Activated naive CD8-positive, alpha-beta T cell treated with anti-CD3 and anti-CD28 coated beads, Interleukin-2, amount 10 ng/mL, durations not matched to agents 7 days and 5 days (primary cell): ENCODE results near the gene CCDC188. TPM values are rescaled to one million over a fixed set of nuclear protein-coding genes. Genes with fewer than 3 reads are reported as not detected.
"Not testable (repeated sequence)": the region's sequence is repeated elsewhere in the genome, so short reads cannot be mapped to it uniquely, and the experiment has no call there.

ENCODE experiments used
- ATAC-seq: fragments of 150-1000 bp; cut with Tn5 transposase; one replicate; pipeline ENCODE4 v1.10.0; 2021; ENCODE audit warnings: low read depth, moderate library complexity
- POLR2A ChIA-PET: fragments of 350-600 bp; sonication (Branson Sonifier 250); formaldehyde crosslinking; loops from one replicate; lab custom pipeline; 2021; ENCODE audit warnings: antibody characterized with exemption; lab: Charles Lee
- DNase-seq: peaks from one replicate; pipeline ENCODE4 v3.0.0; 2021
- H3K27ac Mint-ChIP-seq: one replicate; pipeline ENCODE4 v1.8.0; 2022; ENCODE audit warnings: mild to moderate bottlenecking, mixed read lengths
- H3K27me3 Mint-ChIP-seq: one replicate; pipeline ENCODE4 v1.8.0; 2022; ENCODE audit warnings: mild to moderate bottlenecking, moderate library complexity, mixed read lengths
- H3K36me3 Mint-ChIP-seq: one replicate; pipeline ENCODE4 v1.8.0; 2021; ENCODE audit warnings: mild to moderate bottlenecking, mixed read lengths
- H3K4me1 Mint-ChIP-seq: one replicate; pipeline ENCODE4 v1.8.0; 2021; ENCODE audit warnings: mixed read lengths
- H3K4me3 Mint-ChIP-seq: one replicate; pipeline ENCODE4 v1.8.0; 2022; ENCODE audit warnings: mild to moderate bottlenecking, moderate library complexity, mixed read lengths
- H3K9me3 Mint-ChIP-seq: one replicate; pipeline ENCODE4 v1.8.0; 2021; ENCODE audit warnings: mixed read lengths
- total RNA-seq, 2 experiments: library from RNA; stranded (reverse); gene quantifications; one replicate each; pipeline ENCODE4 v1.2.3, GENCODE V29; 2021

Gene CCDC188
- total RNA-seq, 2 experiments from 2014 or later = 0.51 TPM; not detected in 1

- H3K9me3 Mint-ChIP-seq = no peaks in the 10 kb centered on the region
- POLR2A ChIA-PET = no interaction called here
- ATAC-seq = no peak
- no peak for DNase-seq
- H3K36me3 Mint-ChIP-seq = no peaks in the 10 kb centered on the region
- no peaks in the 10 kb centered on the region for H3K4me1 Mint-ChIP-seq
- no peak overlapping the region for H3K27ac Mint-ChIP-seq
- H3K4me3 Mint-ChIP-seq = no peak overlapping the region
- no peaks in the 10 kb centered on the region for H3K27me3 Mint-ChIP-seq
Observed at GRCh38 chr22:20171288-20172140, 20.7 kb upstream of the CCDC188 start.

GRCh38 chr22:20170170-20170569 lies 19.3 kb upstream of the CCDC188 start:
- Mint-ChIP-seq H3K27ac (no peak overlapping the region), H3K4me1 (no peaks in the 10 kb centered on the region), H3K27me3 (no peaks in the 10 kb centered on the region), H3K36me3 (no peaks in the 10 kb centered on the region), H3K9me3 (no peaks in the 10 kb centered on the region), H3K4me3 (no peak overlapping the region)
- DNase-seq (no peak), ATAC-seq (no peak)
- POLR2A ChIA-PET = no interaction called here

- POLR2A ChIA-PET = no interaction called here
- Mint-ChIP-seq H3K9me3 (peaks cover 1% of the 10 kb centered on the region), H3K36me3 (no peaks in the 10 kb centered on the region), H3K27ac (no peak overlapping the region), H3K4me3 (no peak overlapping the region), H3K27me3 (no peaks in the 10 kb centered on the region), H3K4me1 (no peaks in the 10 kb centered on the region)
- no peak for ATAC-seq
- no peak for DNase-seq
Observed at GRCh38 chr22:20169253-20169822, 18.5 kb upstream of the CCDC188 start.

GRCh38 chr22:20167643-20168322 lies 16.9 kb upstream of the CCDC188 start:
- Mint-ChIP-seq H3K4me3 (no peak overlapping the region), H3K4me1 (no peaks in the 10 kb centered on the region), H3K27ac (no peak overlapping the region), H3K36me3 (no peaks in the 10 kb centered on the region), H3K27me3 (no peaks in the 10 kb centered on the region), H3K9me3 (peaks cover 3% of the 10 kb centered on the region)
- ATAC-seq (no peak), DNase-seq (no peak)
- POLR2A ChIA-PET = no interaction called here

GRCh38 chr22:20166703-20167102 lies 15.8 kb upstream of the CCDC188 start:
- Mint-ChIP-seq H3K36me3 (no peaks in the 10 kb centered on the region), H3K4me3 (no peak overlapping the region), H3K27ac (no peak overlapping the region), H3K4me1 (no peaks in the 10 kb centered on the region), H3K27me3 (no peaks in the 10 kb centered on the region), H3K9me3 (peaks cover 3% of the 10 kb centered on the region)
- ATAC-seq (no peak), DNase-seq (no peak)
- POLR2A ChIA-PET = no interaction called here

GRCh38 chr22:20165913-20166312 lies 15.1 kb upstream of the CCDC188 start:
- Mint-ChIP-seq H3K27ac (no peak overlapping the region), H3K9me3 (peaks cover 3% of the 10 kb centered on the region), H3K4me1 (no peaks in the 10 kb centered on the region), H3K4me3 (no peak overlapping the region), H3K36me3 (no peaks in the 10 kb centered on the region), H3K27me3 (no peaks in the 10 kb centered on the region)
- ATAC-seq = no peak
- no peak for DNase-seq
- POLR2A ChIA-PET = no interaction called here

GRCh38 chr22:20165421-20165820 lies 14.6 kb upstream of the CCDC188 start:
- POLR2A ChIA-PET = no interaction called here
- Mint-ChIP-seq H3K4me1 (no peaks in the 10 kb centered on the region), H3K27me3 (no peaks in the 10 kb centered on the region), H3K4me3 (no peak overlapping the region), H3K9me3 (peaks cover 3% of the 10 kb centered on the region), H3K27ac (no peak overlapping the region), H3K36me3 (no peaks in the 10 kb centered on the region)
- DNase-seq = no peak
- no peak for ATAC-seq

- Mint-ChIP-seq H3K27ac (no peak overlapping the region), H3K4me1 (no peaks in the 10 kb centered on the region), H3K27me3 (no peaks in the 10 kb centered on the region), H3K4me3 (no peak overlapping the region), H3K36me3 (no peaks in the 10 kb centered on the region), H3K9me3 (peaks cover 3% of the 10 kb centered on the region)
- DNase-seq = no peak
- POLR2A ChIA-PET = no interaction called here
- ATAC-seq = no peak
Observed at GRCh38 chr22:20164863-20165262, 14.0 kb upstream of the CCDC188 start.

GRCh38 chr22:20160041-20160440 lies 9.2 kb upstream of the CCDC188 start:
- H3K27me3 Mint-ChIP-seq = peaks cover 2% of the 10 kb centered on the region
- no peak overlapping the region for H3K4me3 Mint-ChIP-seq
- H3K4me1 Mint-ChIP-seq = no peaks in the 10 kb centered on the region
- ATAC-seq = no peak
- no peak for DNase-seq
- peaks cover 3% of the 10 kb centered on the region for H3K9me3 Mint-ChIP-seq
- no peaks in the 10 kb centered on the region for H3K36me3 Mint-ChIP-seq
- POLR2A ChIA-PET = no interaction called here
- no peak overlapping the region for H3K27ac Mint-ChIP-seq

- ATAC-seq, DNase-seq, H3K36me3 Mint-ChIP-seq, H3K27me3 Mint-ChIP-seq, H3K27ac Mint-ChIP-seq, H3K9me3 Mint-ChIP-seq, H3K4me1 Mint-ChIP-seq, POLR2A ChIA-PET, H3K4me3 Mint-ChIP-seq: not testable (repeated sequence)
Observed at GRCh38 chr22:20159531-20159930, 8.7 kb upstream of the CCDC188 start.

GRCh38 chr22:20159076-20159475 lies 8.2 kb upstream of the CCDC188 start:
- Mint-ChIP-seq H3K4me3 (no peak overlapping the region), H3K9me3 (no peaks in the 10 kb centered on the region), H3K36me3 (no peaks in the 10 kb centered on the region), H3K4me1 (no peaks in the 10 kb centered on the region), H3K27ac (no peak overlapping the region), H3K27me3 (peaks cover 2% of the 10 kb centered on the region)
- POLR2A ChIA-PET = no interaction called here
- no peak for ATAC-seq
- no peak for DNase-seq

GRCh38 chr22:20158391-20159036 lies 7.7 kb upstream of the CCDC188 start:
- H3K27ac Mint-ChIP-seq = no peak overlapping the region
- no peaks in the 10 kb centered on the region for H3K36me3 Mint-ChIP-seq
- peaks cover 2% of the 10 kb centered on the region for H3K27me3 Mint-ChIP-seq
- H3K4me1 Mint-ChIP-seq = no peaks in the 10 kb centered on the region
- no peaks in the 10 kb centered on the region for H3K9me3 Mint-ChIP-seq
- no peak for ATAC-seq
- no peak for DNase-seq
- no peak overlapping the region for H3K4me3 Mint-ChIP-seq
- POLR2A ChIA-PET = no interaction called here

- Mint-ChIP-seq H3K36me3 (no peaks in the 10 kb centered on the region), H3K4me3 (no peak overlapping the region), H3K27ac (no peak overlapping the region), H3K9me3 (no peaks in the 10 kb centered on the region), H3K27me3 (peaks cover 2% of the 10 kb centered on the region), H3K4me1 (no peaks in the 10 kb centered on the region)
- DNase-seq (no peak), ATAC-seq (no peak)
- POLR2A ChIA-PET = interaction anchor here (1.2 kb wide), 1 partner anchor 81 kb away, joined by 10 read pairs; no protein-coding TSS in a partner anchor
Observed at GRCh38 chr22:20157430-20158183, 6.8 kb upstream of the CCDC188 start.
